B cell (primary cell): ENCODE measurements around the gene EHD4. TPM values are rescaled to one million over a fixed set of nuclear protein-coding genes. Genes with fewer than 3 reads are reported as not detected.

Experiments
- ATAC-seq: fragments of 200-7000 bp; cut with Tn5 transposase; one replicate; pipeline ENCODE4 v1.10.0; 2021; ENCODE audit warnings: low read depth, mild to moderate bottlenecking, moderate number of reproducible peaks, moderate library complexity
- CTCF ChIA-PET: fragments of 350-600 bp; sonication (Branson Sonifier 250); formaldehyde crosslinking; loops from one replicate; lab custom pipeline; 2021; ENCODE audit warnings: antibody characterized with exemption, inconsistent platforms; lab: Charles Lee
- POLR2A ChIA-PET: fragments of 350-600 bp; sonication (Branson Sonifier 250); formaldehyde crosslinking; loops from one replicate; lab custom pipeline; 2021; ENCODE audit warnings: antibody characterized with exemption; lab: Charles Lee
- DNase-seq: peaks from one replicate; pipeline ENCODE4 v3.0.0; 2013
- H2AFZ ChIP-seq: 2 replicates; pipeline ENCODE4 v1.6.1; 2012; ENCODE audit warnings: mild to moderate bottlenecking, low read depth, low read length; ENCODE audit not compliant: insufficient read depth, poor library complexity, severe bottlenecking
- H3K27ac ChIP-seq, 2 donors: 1 replicate in 1 of 2; 2 replicates in 1 of 2; pipeline ENCODE4 v1.5.1; 2012 to 2013; ENCODE audit warnings: low read length in 2 of 2, mild to moderate bottlenecking in 2 of 2, moderate library complexity in 1 of 2
- H3K27me3 ChIP-seq, 4 experiments: fragments of 200-600 bp in 1 of 4; sonication (generic) in 1 of 4; replicated peaks in 1 of 4; 1 replicate in 2 of 4; 2 replicates in 2 of 4; pipeline versions ENCODE4 v1.6.1 to v1.7.0; 2013 to 2016; ENCODE audit warnings: low read length in 3 of 4, mild to moderate bottlenecking in 2 of 4, mixed read lengths in 1 of 4, moderate library complexity in 1 of 4; ENCODE audit not compliant: insufficient read depth in 4 of 4, control insufficient read depth in 3 of 4; ENCODE audit errors: control extremely low read depth in 1 of 4
- H3K36me3 ChIP-seq, 2 experiments: replicated peaks in 1 of 2; 1 replicate in 1 of 2; 2 replicates in 1 of 2; pipeline versions ENCODE4 v1.6.1 to v1.7.1; 2013; ENCODE audit warnings: low read length in 1 of 2; ENCODE audit not compliant: insufficient read depth in 2 of 2, control insufficient read depth in 1 of 2; ENCODE audit errors: control extremely low read depth in 1 of 2, extremely low read depth in 1 of 2
- H3K4me1 ChIP-seq, 2 donors: fragments of 200-600 bp in 1 of 2; sonication (generic) in 1 of 2; 1 replicate in 1 of 2; 2 replicates in 1 of 2; pipeline versions ENCODE4 v1.5.1 to v1.6.1; 2013 to 2017; ENCODE audit warnings: low read length in 2 of 2; ENCODE audit not compliant: control insufficient read depth in 2 of 2, insufficient read depth in 2 of 2
- H3K4me2 ChIP-seq: replicated peaks from 2 replicates; pipeline ENCODE3; 2012; ENCODE audit warnings: mild to moderate bottlenecking, low read depth, low read length; ENCODE audit not compliant: poor library complexity, severe bottlenecking
- H3K4me3 ChIP-seq, 5 experiments: fragments of 200-600 bp in 1 of 5; sonication (generic) in 1 of 5; 1 replicate in 3 of 5; 2 replicates in 2 of 5; pipeline versions ENCODE4 v1.5.1 to v1.7.0; 2011 to 2016; ENCODE audit warnings: low read length in 4 of 5, mild to moderate bottlenecking in 4 of 5, low read depth in 2 of 5, control low read depth in 1 of 5, moderate library complexity in 1 of 5; ENCODE audit not compliant: insufficient read depth in 1 of 5; ENCODE audit errors: control extremely low read depth in 1 of 5, extremely low read depth in 1 of 5
- H3K79me2 ChIP-seq: fragments of 200-600 bp; sonication (generic); one replicate; pipeline ENCODE4 v1.6.0; 2016; ENCODE audit warnings: low read length; ENCODE audit not compliant: control insufficient read depth, insufficient read depth
- H3K9ac ChIP-seq: fragments of 200-600 bp; sonication (generic); 2 replicates; pipeline ENCODE4 v1.6.1; 2017; ENCODE audit warnings: mild to moderate bottlenecking, low read length, moderate library complexity
- H3K9me3 ChIP-seq, 3 donors: one replicate each; pipeline versions ENCODE4 v1.6.1 to v1.7.1; 2013; ENCODE audit warnings: low read length in 2 of 3; ENCODE audit not compliant: control insufficient read depth in 2 of 3, insufficient read depth in 1 of 3; ENCODE audit errors: control extremely low read depth in 1 of 3
- H4K20me1 ChIP-seq: 2 replicates; pipeline ENCODE4 v1.6.0; 2012; ENCODE audit warnings: mild to moderate bottlenecking, low read length; ENCODE audit not compliant: insufficient read depth, control insufficient read depth, poor library complexity, severe bottlenecking
- H3K27ac Mint-ChIP-seq: one replicate; pipeline ENCODE4 v1.8.0; 2021; ENCODE audit warnings: mixed read lengths
- H3K27me3 Mint-ChIP-seq: one replicate; pipeline ENCODE4 v1.8.0; 2021; ENCODE audit warnings: mixed read lengths
- H3K4me1 Mint-ChIP-seq: one replicate; pipeline ENCODE4 v1.8.0; 2021; ENCODE audit warnings: mixed read lengths
- H3K4me3 Mint-ChIP-seq: one replicate; pipeline ENCODE4 v1.8.0; 2021; ENCODE audit warnings: mixed read lengths
- H3K9me3 Mint-ChIP-seq: one replicate; pipeline ENCODE4 v1.8.0; 2022; ENCODE audit warnings: mixed read lengths; ENCODE audit not compliant: insufficient read depth
- EZH2 ChIP-seq: IDR thresholded peaks from 2 replicates; pipeline ENCODE4 v1.6.1; 2012; ENCODE audit warnings: borderline replicate concordance, low read depth, mild to moderate bottlenecking, moderate library complexity, low read length; ENCODE audit not compliant: insufficient read depth, poor library complexity, severe bottlenecking
- WGBS: methylation state at CpG from one replicate; pipeline ENCODE4 v1.1.5; 2013; ENCODE audit warnings: missing lambda C conversion rate; ENCODE audit not compliant: insufficient coverage; 5-methylcytosine and 5-hydroxymethylcytosine counted together
- intact Hi-C: fragments of 100-400 bp; cut with micrococcal nuclease; formaldehyde crosslinking; loops from one replicate; pipeline ENCODE4 v1.10.0; 2022
- polyA plus RNA-seq: library from polyadenylated mRNA; depleted of rRNA; stranded (reverse); fragments of >200 nt; gene quantifications from 2 replicates; pipeline ENCODE4 v1.2.3, GENCODE V29; 2012
- total RNA-seq, 2 donors: library from RNA; stranded (reverse); fragments of 120-200 nt in 1 of 2; gene quantifications; 1 replicate in 1 of 2; 2 replicates in 1 of 2; pipeline versions ENCODE4 v1.2.3 to v1.2.4, GENCODE V29; 2013 to 2022
- TF ChIP-seq, protein P1 (sequence below): fragments of 200-600 bp; IDR thresholded peaks from one replicate; pipeline ENCODE4 v1.8.0; 2022; ENCODE audit warnings: antibody characterized with exemption, mild to moderate bottlenecking

The EHD4 gene
- total and polyA plus RNA-seq, 2 donors (not counting 1 experiment from before 2014, with no cell fraction given) = 3.1 to 12.7 TPM

DNA sequence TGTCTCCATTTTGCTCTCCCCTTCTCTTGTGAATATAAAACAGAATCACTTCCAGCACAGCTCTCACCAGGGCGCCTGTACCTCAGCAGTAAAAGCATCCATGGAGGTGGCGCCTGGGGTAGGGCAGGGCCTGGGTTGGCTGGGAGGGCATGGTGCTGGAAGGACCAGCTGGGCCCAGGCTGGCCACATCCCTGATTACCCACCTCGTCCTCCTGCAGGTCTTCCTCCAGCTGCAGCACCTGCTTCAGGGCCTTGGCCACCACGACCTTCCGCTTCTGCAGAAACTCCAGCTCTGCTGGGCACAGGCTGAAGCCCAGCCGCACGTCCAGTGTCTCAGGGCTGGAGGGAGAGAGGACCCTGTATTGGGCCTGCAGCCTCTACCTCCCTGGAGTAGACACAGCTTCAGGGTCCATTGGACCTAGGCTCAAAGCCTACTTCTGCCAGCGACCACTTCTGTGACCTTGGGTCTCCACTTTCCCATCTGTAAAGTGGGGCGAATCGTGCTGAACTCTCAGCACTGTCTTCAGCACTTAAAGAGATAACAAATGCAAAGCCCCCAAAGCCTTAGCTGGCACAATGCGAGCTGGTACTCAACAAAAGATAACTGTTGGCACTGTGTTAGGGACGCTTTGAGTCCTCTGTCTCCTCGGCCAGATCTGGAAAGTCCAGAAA, 24.7 kb upstream of the EHD4 start:
- Histone ChIP-seq H3K4me3 (no peak overlapping the region), H3K27ac (no peak overlapping the region), H3K27me3 (no peaks in the 10 kb centered on the region), H3K79me2 (no peaks in the 10 kb centered on the region), H3K9me3 (no peaks in the 10 kb centered on the region), H2AFZ (no peak overlapping the region), H3K4me1 (peaks cover 3 to 6% of the 10 kb centered on the region in 2 donors), H4K20me1 (no peaks in the 10 kb centered on the region), H3K9ac (no peak overlapping the region), H3K36me3 (no peaks in the 10 kb centered on the region), H3K4me2 (no peak overlapping the region)
- Mint-ChIP-seq H3K9me3 (no peaks in the 10 kb centered on the region), H3K4me1 (peaks cover 8% of the 10 kb centered on the region), H3K4me3 (no peak overlapping the region), H3K27me3 (peaks cover 12% of the 10 kb centered on the region), H3K27ac (no peak overlapping the region)
- ATAC-seq (no peak), DNase-seq (no peak)
- intact Hi-C loops = no loop called here
- CTCF ChIA-PET = interaction anchor here (0.9 to 1.6 kb wide), 3 partner anchors 8 to 64 kb away, joined by 4 to 6 read pairs (median 5); no protein-coding TSS in a partner anchor
- POLR2A ChIA-PET = no interaction called here
- 95% methylated on average over 10 of the region's 13 CpGs for WGBS
- no peak for TF ChIP-seq EZH2
- TF ChIP-seq, protein P1, sequence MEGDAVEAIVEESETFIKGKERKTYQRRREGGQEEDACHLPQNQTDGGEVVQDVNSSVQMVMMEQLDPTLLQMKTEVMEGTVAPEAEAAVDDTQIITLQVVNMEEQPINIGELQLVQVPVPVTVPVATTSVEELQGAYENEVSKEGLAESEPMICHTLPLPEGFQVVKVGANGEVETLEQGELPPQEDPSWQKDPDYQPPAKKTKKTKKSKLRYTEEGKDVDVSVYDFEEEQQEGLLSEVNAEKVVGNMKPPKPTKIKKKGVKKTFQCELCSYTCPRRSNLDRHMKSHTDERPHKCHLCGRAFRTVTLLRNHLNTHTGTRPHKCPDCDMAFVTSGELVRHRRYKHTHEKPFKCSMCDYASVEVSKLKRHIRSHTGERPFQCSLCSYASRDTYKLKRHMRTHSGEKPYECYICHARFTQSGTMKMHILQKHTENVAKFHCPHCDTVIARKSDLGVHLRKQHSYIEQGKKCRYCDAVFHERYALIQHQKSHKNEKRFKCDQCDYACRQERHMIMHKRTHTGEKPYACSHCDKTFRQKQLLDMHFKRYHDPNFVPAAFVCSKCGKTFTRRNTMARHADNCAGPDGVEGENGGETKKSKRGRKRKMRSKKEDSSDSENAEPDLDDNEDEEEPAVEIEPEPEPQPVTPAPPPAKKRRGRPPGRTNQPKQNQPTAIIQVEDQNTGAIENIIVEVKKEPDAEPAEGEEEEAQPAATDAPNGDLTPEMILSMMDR = no peak

GRCh38 chr15:41996376-41996775, 24.0 kb upstream of the EHD4 start:
- H3K79me2 ChIP-seq = no peaks in the 10 kb centered on the region
- H3K4me2 ChIP-seq = no peak overlapping the region
- no peak for DNase-seq
- H3K27me3 Mint-ChIP-seq = peaks cover 12% of the 10 kb centered on the region
- no peaks in the 10 kb centered on the region for H3K9me3 Mint-ChIP-seq
- H3K9ac ChIP-seq = no peak overlapping the region
- no peak overlapping the region for H3K27ac ChIP-seq
- TF ChIP-seq EZH2 = no peak
- TF ChIP-seq, protein P1 = no peak
- H3K4me1 ChIP-seq = peaks cover 3 to 6% of the 10 kb centered on the region in 2 donors
- intact Hi-C loops = no loop called here
- CTCF ChIA-PET = interaction anchor here (1.6 kb wide), 1 partner anchor 65 kb away, joined by 6 read pairs; no protein-coding TSS in a partner anchor
- no peak overlapping the region for H2AFZ ChIP-seq
- no peaks in the 10 kb centered on the region for H3K36me3 ChIP-seq
- H3K4me1 Mint-ChIP-seq = peaks cover 8% of the 10 kb centered on the region
- H3K27ac Mint-ChIP-seq = no peak overlapping the region
- no peaks in the 10 kb centered on the region for H3K9me3 ChIP-seq
- 97% methylated on average over 9 of the region's 10 CpGs for WGBS
- no peak for ATAC-seq
- H3K4me3 ChIP-seq = no peak overlapping the region
- no peak overlapping the region for H3K4me3 Mint-ChIP-seq
- peaks cover 0 to 2% (median 0%) of the 10 kb centered on the region in 4 experiments for H3K27me3 ChIP-seq
- POLR2A ChIA-PET = no interaction called here
- no peaks in the 10 kb centered on the region for H4K20me1 ChIP-seq
